Keratinocyte (primary cell): ENCODE results near the gene MPC1. TPM values are rescaled to one million over a fixed set of nuclear protein-coding genes. Genes with fewer than 3 reads are reported as not detected.

Experiments
- DNase-seq: peaks from one replicate; pipeline ENCODE4 v3.0.0-alpha.2; 2011; ENCODE audit warnings: low read depth, missing footprints, low spot score
- FAIRE-seq: peaks from 2 replicates; lab custom pipeline; 2011; peaks lifted over from hg19 to GRCh38; lab: Jason Lieb, UNC
- H2AFZ ChIP-seq: 2 replicates; pipeline ENCODE4 v1.6.0; 2012; ENCODE audit warnings: low read length, control low read depth, inconsistent platforms; ENCODE audit not compliant: control insufficient read depth
- H3K27ac ChIP-seq: 2 replicates; pipeline ENCODE4 v1.5.1; 2011; ENCODE audit warnings: low read length; ENCODE audit not compliant: control insufficient read depth, insufficient read depth
- H3K27me3 ChIP-seq: 3 replicates; pipeline ENCODE4 v1.6.0; 2011; ENCODE audit warnings: low read length; ENCODE audit not compliant: control insufficient read depth, insufficient read depth; ENCODE audit errors: extremely low read depth
- H3K36me3 ChIP-seq, 2 experiments: 2 replicates in 1 of 2; 3 replicates in 1 of 2; pipeline ENCODE4 v1.5.1; 2011; ENCODE audit warnings: low read length in 2 of 2, mild to moderate bottlenecking in 1 of 2; ENCODE audit not compliant: control insufficient read depth in 2 of 2, insufficient read depth in 2 of 2; ENCODE audit errors: extremely low read depth in 1 of 2
- H3K4me1 ChIP-seq: 3 replicates; pipeline ENCODE4 v1.5.1; 2011; ENCODE audit warnings: low read length; ENCODE audit not compliant: control insufficient read depth, insufficient read depth; ENCODE audit errors: extremely low read depth
- H3K4me2 ChIP-seq: 3 replicates; pipeline ENCODE4 v1.6.0; 2011; ENCODE audit warnings: low read depth, low read length; ENCODE audit not compliant: control insufficient read depth, insufficient read depth; ENCODE audit errors: extremely low read depth
- H3K4me3 ChIP-seq, 3 experiments: fragments of 200-600 bp in 1 of 3; sonication (generic) in 1 of 3; 2 replicates in 2 of 3; 3 replicates in 1 of 3; pipeline ENCODE4 v1.5.1; 2011 to 2016; ENCODE audit warnings: low read length in 3 of 3, mild to moderate bottlenecking in 3 of 3, control low read depth in 2 of 3, inconsistent platforms in 1 of 3, low read depth in 1 of 3, mixed read lengths in 1 of 3, mixed run types in 1 of 3, moderate library complexity in 1 of 3; ENCODE audit not compliant: control insufficient read depth in 2 of 3, insufficient read depth in 2 of 3; ENCODE audit errors: extremely low read depth in 1 of 3
- H3K79me2 ChIP-seq: 2 replicates; pipeline ENCODE4 v1.6.0; 2012; ENCODE audit warnings: low read length; ENCODE audit not compliant: control insufficient read depth, insufficient read depth
- H3K9ac ChIP-seq: 3 replicates; pipeline ENCODE4 v1.6.0; 2011; ENCODE audit warnings: low read length; ENCODE audit not compliant: control insufficient read depth, insufficient read depth; ENCODE audit errors: extremely low read depth
- H3K9me1 ChIP-seq: 3 replicates; pipeline ENCODE4 v1.6.0; 2011; ENCODE audit warnings: low read length; ENCODE audit not compliant: control insufficient read depth, insufficient read depth; ENCODE audit errors: extremely low read depth
- H3K9me3 ChIP-seq: 2 replicates; pipeline ENCODE4 v1.5.1; 2012; ENCODE audit warnings: low read depth, low read length; ENCODE audit not compliant: control insufficient read depth
- H4K20me1 ChIP-seq: 3 replicates; pipeline ENCODE4 v1.6.0; 2011; ENCODE audit warnings: low read length; ENCODE audit not compliant: control insufficient read depth, insufficient read depth; ENCODE audit errors: extremely low read depth
- CTCF ChIP-seq, 3 experiments: IDR thresholded peaks in 1 of 3; conservative IDR thresholded peaks in 1 of 3; optimal IDR thresholded peaks in 1 of 3; 2 replicates in 2 of 3; 3 replicates in 1 of 3; pipeline versions ENCODE3 to v1.5.1; 2011; ENCODE audit warnings: low read length in 3 of 3, mild to moderate bottlenecking in 3 of 3, moderate library complexity in 2 of 3, control low read depth in 1 of 3, inconsistent platforms in 1 of 3; ENCODE audit not compliant: insufficient read depth in 2 of 3; ENCODE audit errors: extremely low read depth in 1 of 3
- EZH2 ChIP-seq: IDR thresholded peaks from one replicate; pipeline ENCODE4 v1.6.1; 2012; ENCODE audit warnings: inconsistent platforms, mild to moderate bottlenecking, low read length, moderate library complexity
- dilution Hi-C: fragments of 300-500 bp; cut with MboI; formaldehyde crosslinking; loops from one replicate; pipeline ENCODE4 v1.7.0; 2020; ENCODE audit warnings: low sequenced_read_pairs; ENCODE audit not compliant: extremely low pct_ligation_motif_present
- polyA plus RNA-seq, 5 experiments: library from polyadenylated mRNA; depleted of rRNA in 3 of 5; stranded (reverse) in 3 of 5; stranded (forward) in 1 of 5; unstranded in 1 of 5; fragments of >200 nt; gene quantifications; 1 replicate in 1 of 5; 2 replicates in 3 of 5; 3 replicates in 1 of 5; pipeline versions ENCODE4 v1.2.1 to v1.2.3, GENCODE V29; 2011 to 2012; ENCODE audit warnings: missing spikeins in 2 of 5, low read depth in 1 of 5, low replicate concordance in 1 of 5

Gene MPC1
- polyA plus RNA-seq, 1 donor (not counting 4 experiments of a cell fraction or from before 2014, with no cell fraction given), result 26.4 TPM

GRCh38 chr6:166344240-166344639, 38.5 kb downstream of the MPC1 start:
- H3K27ac ChIP-seq, result no peak overlapping the region

GRCh38 chr6:166343150-166343487, 39.6 kb downstream of the MPC1 start:
- Histone ChIP-seq H3K27ac (peak overlapping the region; percentile 84), H3K36me3 (no peaks in the 10 kb centered on the region), H3K79me2 (peaks cover 46% of the 10 kb centered on the region), H3K9me1 (no peaks in the 10 kb centered on the region), H3K4me3 (peak overlapping the region; percentile 97 to 100 (median 99)), H3K9ac (peak overlapping the region; percentile 92), H4K20me1 (peaks cover 5% of the 10 kb centered on the region), H3K4me1 (peaks cover 12% of the 10 kb centered on the region), H2AFZ (peak overlapping the region; percentile 98), H3K4me2 (peak overlapping the region; percentile 86), H3K27me3 (no peaks in the 10 kb centered on the region), H3K9me3 (no peaks in the 10 kb centered on the region)
- no peak for TF ChIP-seq EZH2
- no peak for TF ChIP-seq CTCF (optimal IDR thresholded peaks at IDR 0.05 in 1 of 3, IDR thresholded peaks at IDR 0.05 in 1 of 3, conservative IDR thresholded peaks at IDR 0.05 in 1 of 3; ENCODE audit: extremely low read depth in 1 of 3, insufficient read depth in 2 of 3, low read length in 3 of 3)
- no peak for DNase-seq
- dilution Hi-C loops, result no loop called here
- no peak for FAIRE-seq

More at GRCh38 chr6:166344240-166344639, 38.5 kb downstream of the MPC1 start:
- Histone ChIP-seq H3K9me3 (no peaks in the 10 kb centered on the region), H3K27me3 (no peaks in the 10 kb centered on the region), H3K4me1 (peaks cover 12% of the 10 kb centered on the region), H4K20me1 (peaks cover 4% of the 10 kb centered on the region), H3K36me3 (no peaks in the 10 kb centered on the region), H3K4me3 (no peak overlapping the region), H3K9me1 (no peaks in the 10 kb centered on the region), H2AFZ (no peak overlapping the region), H3K4me2 (no peak overlapping the region), H3K9ac (no peak overlapping the region), H3K79me2 (peaks cover 35% of the 10 kb centered on the region)
- TF ChIP-seq EZH2 (no peak), CTCF (optimal IDR thresholded peaks at IDR 0.05 in 1 of 3, IDR thresholded peaks at IDR 0.05 in 1 of 3, conservative IDR thresholded peaks at IDR 0.05 in 1 of 3; ENCODE audit: extremely low read depth in 1 of 3, insufficient read depth in 2 of 3, low read length in 3 of 3) (no peak)
- FAIRE-seq (no peak), DNase-seq (no peak)
- dilution Hi-C loops, result no loop called here
